GM20431 (cell line): ENCODE data around the gene TOR1B.

Experiments used
- in situ Hi-C: fragments of 300-500 bp; cut with MseI, MboI; formaldehyde crosslinking; loops from one replicate; pipeline ENCODE4 v1.15.0; 2020; ENCODE audit warnings: low sequenced_read_pairs; ENCODE audit not compliant: unreplicated experiment

The TOR1B gene

DNA sequence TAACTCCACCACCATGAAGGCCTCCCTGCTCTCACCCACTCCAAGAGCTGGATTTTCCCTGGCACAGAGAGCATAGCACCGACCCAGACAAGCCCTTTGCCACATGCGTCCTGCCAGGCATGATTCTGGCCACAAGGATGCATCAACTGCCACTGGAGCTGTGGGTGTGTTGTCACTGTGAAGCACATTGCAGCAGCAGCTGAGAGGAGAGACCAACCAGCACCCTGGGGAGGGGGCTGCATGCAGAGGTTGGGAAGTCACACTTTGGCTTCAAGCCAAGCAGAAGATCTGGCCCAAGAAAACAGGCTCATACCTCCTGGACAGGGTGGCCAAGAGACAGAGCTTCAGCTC lies 27.6 kb upstream of the TOR1B start:
- in situ Hi-C loops = loop anchor here (25.0 kb wide), 1 partner anchor 638 kb away; no protein-coding TSS in a partner anchor

DNA sequence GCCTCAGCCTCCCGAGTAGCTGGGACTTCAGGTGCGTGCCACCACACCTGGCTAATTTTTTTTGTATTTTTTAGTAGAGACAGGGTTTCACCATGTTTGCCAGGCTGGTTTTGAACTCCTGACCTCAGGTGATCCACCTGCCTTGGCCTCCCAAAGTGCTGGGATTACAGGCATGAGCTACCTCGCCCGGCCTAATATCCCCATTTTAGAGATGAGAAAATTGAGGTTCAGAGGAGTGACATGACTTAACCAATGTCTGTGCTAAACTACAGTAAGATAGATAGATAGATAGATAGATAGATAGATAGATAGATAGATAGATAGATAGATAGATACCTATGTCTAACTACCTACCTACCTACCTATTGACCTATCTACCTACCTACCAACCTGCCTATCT lies 26.9 kb upstream of the TOR1B start:
- in situ Hi-C loops = loop anchor here (25.0 kb wide), 1 partner anchor 639 kb away; no protein-coding TSS in a partner anchor

DNA sequence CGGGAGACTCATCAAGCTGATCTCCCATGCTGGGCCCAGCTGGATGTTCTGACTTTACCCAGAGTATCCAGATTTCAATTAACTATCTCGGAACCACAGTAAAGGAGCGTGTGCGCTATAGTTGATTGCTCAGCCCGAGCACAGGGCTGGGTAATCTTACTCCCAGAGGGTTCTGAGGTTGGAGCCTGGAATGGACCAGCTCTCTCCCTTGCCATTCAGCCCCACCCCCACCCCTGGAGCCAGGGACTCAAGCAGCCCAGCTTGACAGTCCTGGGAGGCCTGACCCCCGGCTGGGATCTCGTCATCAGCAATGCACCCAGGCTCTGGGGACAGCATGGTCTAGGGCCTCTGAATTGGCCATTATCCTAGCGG lies 26.4 kb upstream of the TOR1B start:
- in situ Hi-C loops = loop anchor here (25.0 kb wide), 1 partner anchor 639 kb away; no protein-coding TSS in a partner anchor

GRCh38 chr9:129776938-129777768 lies 25.8 kb upstream of the TOR1B start:
- in situ Hi-C loops = loop anchor here (25.0 kb wide), 1 partner anchor 640 kb away; no protein-coding TSS in a partner anchor

GRCh38 chr9:129777769-129778130 lies 25.2 kb upstream of the TOR1B start:
- in situ Hi-C loops = loop anchor here (25.0 kb wide), 1 partner anchor 640 kb away; no protein-coding TSS in a partner anchor

GRCh38 chr9:129778469-129778868 lies 24.5 kb upstream of the TOR1B start:
- in situ Hi-C loops = loop anchor here (25.0 kb wide), 1 partner anchor 641 kb away; no protein-coding TSS in a partner anchor

DNA sequence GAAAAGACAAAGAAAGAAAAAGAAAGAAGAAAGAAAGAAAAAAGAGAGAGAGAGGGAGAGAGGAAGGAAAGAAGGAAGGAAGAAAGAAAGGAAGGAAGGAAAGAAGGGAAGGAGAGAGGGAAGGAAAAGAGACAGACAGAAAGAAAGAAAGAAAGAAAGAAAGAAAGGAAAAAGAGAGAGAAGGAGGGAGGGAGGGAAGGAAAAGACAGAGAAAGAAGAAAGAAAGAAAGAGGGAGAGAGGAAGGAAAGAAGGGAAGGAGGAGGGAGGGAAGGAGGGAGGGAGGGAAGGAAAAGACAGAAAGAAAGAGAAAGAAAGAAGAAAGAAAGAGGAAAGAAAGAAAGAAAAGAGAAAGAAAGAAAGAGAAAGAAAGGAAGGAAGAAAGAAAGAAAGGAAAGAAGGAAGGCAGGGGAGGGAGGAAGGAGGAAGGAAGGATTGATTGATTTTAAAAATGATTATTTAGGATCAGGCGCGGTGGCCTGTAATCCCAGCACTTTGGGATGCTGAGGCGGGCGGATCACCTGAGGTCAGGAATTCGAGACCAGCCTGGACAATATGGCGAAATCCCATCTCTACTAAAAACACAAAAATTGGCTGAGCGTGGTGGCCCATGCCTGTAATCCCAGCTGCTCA lies 23.3 kb upstream of the TOR1B start:
- in situ Hi-C loops = loop anchor here (10.0 to 25.0 kb wide), 2 partner anchors 135 to 642 kb away; partner anchors contain the start of gene ASB6

DNA sequence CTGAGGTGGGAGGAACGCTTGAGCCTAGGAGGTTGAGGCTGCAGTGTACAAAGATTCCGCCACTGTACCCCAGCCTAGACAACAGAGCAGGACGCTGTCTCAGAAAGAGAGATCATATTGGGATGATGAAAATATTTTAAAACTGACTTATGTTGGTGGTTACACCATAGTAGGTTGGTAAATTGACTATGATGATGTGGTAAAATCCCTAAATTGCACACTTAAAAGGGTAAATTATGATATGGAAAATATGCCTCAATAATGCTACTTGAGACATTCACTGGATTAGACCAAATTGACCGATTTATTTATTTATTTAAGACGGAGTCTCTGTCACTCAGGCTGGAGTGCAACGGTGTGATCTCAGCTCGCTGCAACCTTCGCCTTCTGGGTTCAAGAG lies 21.9 kb upstream of the TOR1B start:
- in situ Hi-C loops = loop anchor here (10.0 to 25.0 kb wide), 2 partner anchors 136 to 644 kb away; partner anchors contain the start of gene ASB6

DNA sequence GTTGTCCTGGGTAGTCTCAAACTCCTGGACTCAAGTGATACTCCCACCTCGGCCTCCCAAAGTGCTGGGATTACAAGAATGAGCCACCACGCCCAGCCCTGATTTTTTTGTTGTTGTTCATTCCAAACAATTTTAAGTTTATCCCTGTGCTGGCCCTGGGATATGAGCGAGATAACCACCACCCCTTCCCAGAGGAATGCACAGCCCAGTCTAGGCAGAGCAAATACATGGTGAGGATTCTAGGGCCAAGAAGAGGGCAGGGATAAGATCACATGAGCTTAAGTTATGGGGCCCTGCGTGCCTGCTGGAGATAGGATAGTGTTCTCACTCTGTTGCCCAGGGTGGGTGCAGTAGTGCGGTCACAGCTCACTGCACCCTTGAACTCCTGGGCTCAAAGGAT lies 21.0 kb upstream of the TOR1B start:
- in situ Hi-C loops = loop anchor here (10.0 to 25.0 kb wide), 2 partner anchors 137 to 645 kb away; partner anchors contain the start of gene ASB6

GRCh38 chr9:129783516-129784361 lies 19.2 kb upstream of the TOR1B start:
- in situ Hi-C loops = loop anchor here (10.0 to 25.0 kb wide), 2 partner anchors 139 to 646 kb away; partner anchors contain the start of gene ASB6

DNA sequence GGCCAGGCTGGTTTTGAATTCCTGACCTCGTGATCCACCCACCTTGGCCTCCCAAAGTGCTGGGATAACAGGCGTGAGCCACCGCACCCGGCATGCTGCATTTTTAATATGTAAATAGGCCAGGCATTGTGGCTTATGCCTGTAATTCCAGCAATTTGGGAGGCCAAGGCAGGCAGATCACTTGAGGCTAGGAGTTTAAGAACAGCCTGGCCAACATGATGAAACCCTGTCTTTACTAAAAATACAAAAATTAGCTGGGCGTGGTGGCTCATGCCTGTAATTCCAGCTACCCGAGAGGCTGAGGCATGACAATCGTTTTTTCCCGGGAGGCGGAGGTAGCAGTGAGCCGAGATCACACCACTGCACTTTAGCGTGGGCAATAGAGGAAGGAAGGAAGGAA lies 18.0 kb upstream of the TOR1B start:
- in situ Hi-C loops = loop anchor here (10.0 to 25.0 kb wide), 2 partner anchors 140 to 648 kb away; partner anchors contain the start of gene ASB6

GRCh38 chr9:129785866-129786265 lies 17.1 kb upstream of the TOR1B start:
- in situ Hi-C loops = loop anchor here (10.0 to 25.0 kb wide), 2 partner anchors 141 to 649 kb away; partner anchors contain the start of gene ASB6

GRCh38 chr9:129786481-129786880 lies 16.5 kb upstream of the TOR1B start:
- in situ Hi-C loops = loop anchor here (10.0 to 25.0 kb wide), 2 partner anchors 142 to 649 kb away; partner anchors contain the start of gene ASB6

DNA sequence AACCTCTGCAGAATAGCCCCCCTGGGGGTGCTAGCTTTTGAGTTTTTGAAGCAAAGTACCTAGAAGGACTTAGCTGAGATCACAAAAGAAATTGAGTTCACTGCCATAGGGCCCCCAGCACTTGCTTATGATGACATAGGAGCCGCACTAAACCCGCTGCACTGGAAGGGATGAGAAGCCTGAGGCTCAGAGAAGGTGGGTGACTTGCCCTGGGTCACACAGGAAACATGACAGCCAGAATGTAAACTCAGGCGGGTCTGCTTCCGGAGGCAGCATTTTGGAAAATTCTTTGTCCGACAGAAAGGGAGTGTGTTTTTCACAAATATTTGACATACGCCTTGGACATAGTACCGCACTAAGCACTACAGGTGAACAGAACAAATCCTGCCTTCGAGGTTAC lies 8.4 kb upstream of the TOR1B start:
- in situ Hi-C loops = loop anchor here (25.0 kb wide), 1 partner anchor 657 kb away; no protein-coding TSS in a partner anchor

DNA sequence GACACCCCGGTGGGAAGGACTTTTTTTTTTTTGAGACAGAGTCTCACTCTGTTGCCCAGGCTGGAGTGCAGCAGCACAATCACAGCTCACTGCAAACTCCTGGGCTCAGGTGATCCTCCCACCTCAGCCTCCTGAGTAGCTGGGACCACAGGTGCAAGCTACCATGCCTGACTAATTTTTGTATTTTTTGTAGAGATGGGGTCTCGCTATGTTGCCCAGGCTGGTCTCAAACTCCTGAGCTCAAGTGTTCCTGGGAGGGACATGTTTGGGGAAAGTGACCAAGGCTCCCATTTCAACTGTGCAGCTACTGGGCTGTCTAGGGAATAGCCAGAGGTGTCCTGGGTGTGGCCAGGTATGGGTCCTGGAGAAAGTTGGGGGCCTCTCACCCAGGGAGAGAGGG lies 7.0 kb upstream of the TOR1B start:
- in situ Hi-C loops = loop anchor here (25.0 kb wide), 1 partner anchor 659 kb away; no protein-coding TSS in a partner anchor

GRCh38 chr9:129798973-129799372 lies 4.0 kb upstream of the TOR1B start:
- in situ Hi-C loops = loop anchor here (25.0 kb wide), 1 partner anchor 662 kb away; no protein-coding TSS in a partner anchor

- in situ Hi-C loops = no loop called here
Observed at GRCh38 chr9:129801504-129801903, 1.5 kb upstream of the TOR1B start.

- in situ Hi-C loops = no loop called here
Observed at GRCh38 chr9:129803676-129804060, 684 bp downstream of the TOR1B start.

DNA sequence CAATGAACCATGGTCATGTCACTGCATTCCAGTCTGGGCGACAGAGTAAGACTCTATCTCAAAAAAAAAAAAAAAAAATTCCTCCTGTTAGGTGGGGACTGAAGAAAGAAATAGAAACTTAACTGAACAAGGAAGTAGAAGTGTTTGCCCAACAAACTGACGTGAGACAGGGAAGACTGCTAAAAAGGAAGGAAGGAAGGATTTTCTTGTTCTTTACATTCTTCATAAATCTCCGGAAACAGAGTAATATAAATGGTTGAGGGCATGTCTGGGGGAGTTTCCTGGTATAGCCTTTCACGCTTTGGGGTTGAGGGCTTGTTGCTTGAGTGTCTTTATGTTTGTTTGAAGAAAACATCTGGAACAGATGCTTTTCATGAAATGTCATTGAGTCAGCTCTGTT lies 3.1 kb downstream of the TOR1B start:
- in situ Hi-C loops = no loop called here

- in situ Hi-C loops = no loop called here
Observed at GRCh38 chr9:129809346-129809745, 6.4 kb downstream of the TOR1B start.
